HG02973 (cell line): ENCODE results near the gene TGFBR3L.
"Not testable (repeated sequence)": the region's sequence is repeated elsewhere in the genome, so short reads cannot be mapped to it uniquely, and the experiment has no call there.

Experiments
- ATAC-seq: cut with Tn5 transposase; IDR thresholded peaks from one replicate; pipeline ENCODE4 v1.9.1; 2021; ENCODE audit warnings: moderate library complexity; ENCODE audit not compliant: unreplicated experiment

The TGFBR3L gene

GRCh38 chr19:7879111-7879807, 35.4 kb upstream of the TGFBR3L start:
- ATAC-seq, result no peak

- no peak for ATAC-seq
Observed at GRCh38 chr19:7879836-7880235, 34.8 kb upstream of the TGFBR3L start.

GRCh38 chr19:7881910-7882309, 32.7 kb upstream of the TGFBR3L start:
- ATAC-seq, result no peak

- no peak for ATAC-seq
Observed at GRCh38 chr19:7883105-7883504, 31.5 kb upstream of the TGFBR3L start.

GRCh38 chr19:7883796-7884570, 30.6 kb upstream of the TGFBR3L start:
- ATAC-seq, result no peak

GRCh38 chr19:7885818-7886217, 28.8 kb upstream of the TGFBR3L start:
- ATAC-seq, result no peak

- no peak for ATAC-seq
Observed at GRCh38 chr19:7887408-7888144, 27.1 kb upstream of the TGFBR3L start.

GRCh38 chr19:7888145-7888825, 26.3 kb upstream of the TGFBR3L start, which contains the start of gene LRRC8E:
LRRC8E (plus strand) TSS chr19:7888510; CDS start chr19:7895604, 7,094 bp downstream.
- no peak for ATAC-seq

- ATAC-seq, result no peak
Observed at GRCh38 chr19:7888826-7889217, 25.8 kb upstream of the TGFBR3L start.

- not testable (repeated sequence) for ATAC-seq
Observed at GRCh38 chr19:7893362-7894101, 21.1 kb upstream of the TGFBR3L start.

- ATAC-seq, result no peak
Observed at GRCh38 chr19:7894612-7895309, 19.9 kb upstream of the TGFBR3L start.

- ATAC-seq, result no peak
Observed at GRCh38 chr19:7895565-7895964, 19.1 kb upstream of the TGFBR3L start.

- ATAC-seq, result no peak
Observed at GRCh38 chr19:7897292-7897691, 17.3 kb upstream of the TGFBR3L start.

GRCh38 chr19:7898967-7899366, 15.7 kb upstream of the TGFBR3L start:
- ATAC-seq, result no peak

GRCh38 chr19:7899751-7900378, 14.8 kb upstream of the TGFBR3L start:
- ATAC-seq, result no peak

GRCh38 chr19:7900401-7900870, 14.2 kb upstream of the TGFBR3L start:
- ATAC-seq, result no peak

GRCh38 chr19:7900931-7901330, 13.7 kb upstream of the TGFBR3L start:
- ATAC-seq, result no peak

GRCh38 chr19:7901337-7901736, 13.3 kb upstream of the TGFBR3L start:
- ATAC-seq, result no peak

- no peak for ATAC-seq
Observed at GRCh38 chr19:7902796-7903243, 11.8 kb upstream of the TGFBR3L start.
